Hematopoietic multipotent progenitor cell treated with erythropoietin and hydrocortisone succinate and interleukin-3 and kit ligand, for 15 days (in vitro differentiated cells): Measurements from ENCODE around the gene SNRPD2.
"Not testable (repeated sequence)": the region's sequence is repeated elsewhere in the genome, so short reads cannot be mapped to it uniquely, and the experiment has no call there.

Source experiments
- DNase-seq: peaks from one replicate; pipeline ENCODE4 v3.0.0-alpha.2; 2015; ENCODE audit warnings: low spot score

Gene SNRPD2

GRCh38 chr19:45705115-45705514 is 13.4 kb upstream of the SNRPD2 start:
- no peak for DNase-seq

- no peak for DNase-seq
Measured at GRCh38 chr19:45701676-45702075, 9.9 kb upstream of the SNRPD2 start.

- DNase-seq, result peak; percentile 72
Measured at GRCh38 chr19:45693106-45693788, 1.5 kb upstream of the SNRPD2 start.

GRCh38 chr19:45692187-45693105 is 693 bp upstream of the SNRPD2 start, which contains the start of gene QPCTL:
TSS of gene QPCTL (plus strand) at chr19:45692666. CDS start at chr19:45692704, 38 bp downstream.
- peak; percentile 97 for DNase-seq

GRCh38 chr19:45687599-45687998 is 4.2 kb downstream of the SNRPD2 start:
- no peak for DNase-seq

- not testable (repeated sequence) for DNase-seq
Measured at GRCh38 chr19:45685045-45685444, 6.7 kb downstream of the SNRPD2 start.

GRCh38 chr19:45682908-45683307 is 8.8 kb downstream of the SNRPD2 start:
- DNase-seq, result no peak

- no peak for DNase-seq
Measured at GRCh38 chr19:45682117-45682516, 9.6 kb downstream of the SNRPD2 start.

- peak; percentile 79 for DNase-seq
Measured at GRCh38 chr19:45681391-45682015, 10.2 kb downstream of the SNRPD2 start.

- DNase-seq, result peak; percentile 69
Measured at GRCh38 chr19:45677351-45678230, 14.2 kb downstream of the SNRPD2 start.

GRCh38 chr19:45676851-45677263 is 14.9 kb downstream of the SNRPD2 start:
- DNase-seq, result no peak

- DNase-seq, result no peak
Measured at GRCh38 chr19:45674946-45675345, 16.8 kb downstream of the SNRPD2 start.

- peak; percentile 83 for DNase-seq
Measured at GRCh38 chr19:45670670-45671453, 20.9 kb downstream of the SNRPD2 start.

GRCh38 chr19:45668342-45668871 is 23.3 kb downstream of the SNRPD2 start:
- DNase-seq, result no peak

- DNase-seq, result no peak
Measured at GRCh38 chr19:45667620-45668341, 24.0 kb downstream of the SNRPD2 start, which contains the start of gene GIPR. TSS of gene GIPR (plus strand) at chr19:45668221. CDS start at chr19:45669521, 1,300 bp downstream.

GRCh38 chr19:45664575-45664974 is 27.2 kb downstream of the SNRPD2 start:
- no peak for DNase-seq

- DNase-seq, result no peak
Measured at GRCh38 chr19:45663800-45664199, 28.0 kb downstream of the SNRPD2 start.

- DNase-seq, result no peak
Measured at GRCh38 chr19:45660636-45661035, 31.1 kb downstream of the SNRPD2 start.

GRCh38 chr19:45659096-45659729 is 32.5 kb downstream of the SNRPD2 start:
- DNase-seq, result no peak
